ENCODE measurements around the gene HBZ.
"Not testable (repeated sequence)": the region's sequence is repeated elsewhere in the genome, so short reads cannot be mapped to it uniquely, and the experiment has no call there.

Gene HBZ

GRCh38 chr16:133716-134115, 18.7 kb upstream of the HBZ start:
- DNase-seq (ENCODE audit: low spot score): no peak

- DNase-seq (ENCODE audit: low spot score): no peak
These were observed 14.4 kb upstream of the HBZ start for GRCh38 chr16:138049-138417.

- no peak for DNase-seq (ENCODE audit: low spot score)
These were observed 12.1 kb upstream of the HBZ start for GRCh38 chr16:140175-140857.

- DNase-seq (ENCODE audit: low spot score): no peak
These were observed 10.0 kb upstream of the HBZ start for GRCh38 chr16:142405-142967.

- DNase-seq (ENCODE audit: low spot score): no peak
These were observed 9.4 kb upstream of the HBZ start for GRCh38 chr16:143047-143446.

GRCh38 chr16:143456-143855, 9.0 kb upstream of the HBZ start:
- DNase-seq (ENCODE audit: low spot score): no peak

GRCh38 chr16:144797-145252, 7.6 kb upstream of the HBZ start:
- DNase-seq (ENCODE audit: low spot score): no peak

GRCh38 chr16:146646-147045, 5.8 kb upstream of the HBZ start:
- no peak for DNase-seq (ENCODE audit: low spot score)

GRCh38 chr16:149024-149660, 3.3 kb upstream of the HBZ start:
- no peak for DNase-seq (ENCODE audit: low spot score)

- DNase-seq (ENCODE audit: low spot score): not testable (repeated sequence)
These were observed 681 bp downstream of the HBZ start for GRCh38 chr16:153129-153521.

GRCh38 chr16:153550-154216, 1.2 kb downstream of the HBZ start:
- not testable (repeated sequence) for DNase-seq (ENCODE audit: low spot score)

GRCh38 chr16:154217-155030, 2.0 kb downstream of the HBZ start:
- no peak for DNase-seq (ENCODE audit: low spot score)

- no peak for DNase-seq (ENCODE audit: low spot score)
These were observed 2.6 kb downstream of the HBZ start for GRCh38 chr16:155031-155398.

- DNase-seq (ENCODE audit: low spot score): no peak
These were observed 6.8 kb downstream of the HBZ start for GRCh38 chr16:159136-159849.

- not testable (repeated sequence) for DNase-seq (ENCODE audit: low spot score)
These were observed 7.8 kb downstream of the HBZ start for GRCh38 chr16:160242-160641.

GRCh38 chr16:160691-161190, 8.3 kb downstream of the HBZ start:
- no peak for DNase-seq (ENCODE audit: low spot score)

- DNase-seq (ENCODE audit: low spot score): no peak
These were observed 10.0 kb downstream of the HBZ start for GRCh38 chr16:162271-162991.

- DNase-seq (ENCODE audit: low spot score): not testable (repeated sequence)
These were observed 10.7 kb downstream of the HBZ start for GRCh38 chr16:163139-163538.

- DNase-seq (ENCODE audit: low spot score): not testable (repeated sequence)
These were observed 11.3 kb downstream of the HBZ start for GRCh38 chr16:163696-164095.

- DNase-seq (ENCODE audit: low spot score): not testable (repeated sequence)
These were observed 11.8 kb downstream of the HBZ start for GRCh38 chr16:164134-164823.
